Bone marrow (tissue), 2 donors: ENCODE data around the gene PNO1.

Experiments used
- DNase-seq, 2 donors: peaks; one replicate each; lab custom pipeline; 2025; lab: John Stamatoyannopoulos, UW

PNO1 gene

GRCh38 chr2:68195096-68195495, 37.4 kb downstream of the PNO1 start:
- no peak for DNase-seq

- DNase-seq: no peak
Observed at GRCh38 chr2:68196120-68196716, 38.5 kb downstream of the PNO1 start.

GRCh38 chr2:68200157-68200787, 42.6 kb downstream of the PNO1 start:
- no peak for DNase-seq

GRCh38 chr2:68203587-68203986, 45.9 kb downstream of the PNO1 start:
- no peak for DNase-seq

GRCh38 chr2:68206793-68207192, 49.1 kb downstream of the PNO1 start:
- peak in 1 of 2 donors; percentile 31 for DNase-seq

- DNase-seq: no peak
Observed at GRCh38 chr2:68214381-68214780, 56.7 kb downstream of the PNO1 start.

GRCh38 chr2:68216454-68217310, 59.0 kb downstream of the PNO1 start:
- no peak for DNase-seq

- DNase-seq: no peak
Observed at GRCh38 chr2:68217729-68218128, 60.0 kb downstream of the PNO1 start.

- DNase-seq: no peak
Observed at GRCh38 chr2:68218343-68218901, 60.7 kb downstream of the PNO1 start.

- no peak for DNase-seq
Observed at GRCh38 chr2:68222287-68222686, 64.6 kb downstream of the PNO1 start.

- DNase-seq: no peak
Observed at GRCh38 chr2:68223419-68223818, 65.7 kb downstream of the PNO1 start.

- peak in 1 of 2 donors; percentile 53 for DNase-seq
Observed at GRCh38 chr2:68225119-68225632, 67.5 kb downstream of the PNO1 start.
